H1 (cell line): ENCODE data around the gene AGAP1. TPM values are rescaled to one million over a fixed set of nuclear protein-coding genes. Genes with fewer than 3 reads are reported as not detected.

Experiments
- CBX8 ChIP-seq: fragments of 300-800, 300-1000 bp; sonication (generic); IDR thresholded peaks from 2 replicates; pipeline ENCODE4 v1.7.1; 2016; ENCODE audit warnings: low read depth, low read length, borderline replicate concordance
- CHD2 ChIP-seq: IDR thresholded peaks from 2 replicates; pipeline ENCODE4 v1.6.1; 2012; ENCODE audit warnings: low read length, improper control_type of control experiment
- EP300 ChIP-seq, 2 experiments: IDR thresholded peaks; 1 replicate in 1 of 2; 2 replicates in 1 of 2; pipeline ENCODE4 v1.6.1; 2011 to 2012; ENCODE audit warnings: low read depth in 2 of 2, low read length in 2 of 2, mild to moderate bottlenecking in 2 of 2, borderline replicate concordance in 1 of 2, inconsistent platforms in 1 of 2, moderate library complexity in 1 of 2
- EZH2 ChIP-seq: fragments of 200-600 bp; sonication (generic); IDR thresholded peaks from 2 replicates; pipeline ENCODE4 v1.7.1; 2012; ENCODE audit warnings: low read depth, mild to moderate bottlenecking, moderate library complexity, low read length, inconsistent platforms; ENCODE audit not compliant: severe bottlenecking
- HDAC6 ChIP-seq: IDR thresholded peaks from one replicate; pipeline ENCODE4 v1.7.1; 2012; ENCODE audit warnings: low read depth, mild to moderate bottlenecking, inconsistent platforms, low read length, moderate library complexity
- JUND ChIP-seq: IDR thresholded peaks from 2 replicates; pipeline ENCODE4 v1.6.1; 2011; ENCODE audit warnings: mild to moderate bottlenecking, improper control_type of control experiment, low read length
- KDM4A ChIP-seq: IDR thresholded peaks from one replicate; pipeline ENCODE4 v1.7.1; 2012; ENCODE audit warnings: low read depth, mild to moderate bottlenecking, moderate library complexity, low read length, inconsistent platforms; ENCODE audit not compliant: severe bottlenecking
- POU5F1 ChIP-seq: IDR thresholded peaks from 2 replicates; pipeline ENCODE4 v1.6.1; 2011; ENCODE audit warnings: low read depth, mild to moderate bottlenecking, low read length, moderate library complexity
- RNF2 ChIP-seq: fragments of 200-900, 300-1000 bp; sonication (generic); IDR thresholded peaks from 2 replicates; pipeline ENCODE4 v1.7.1; 2016; ENCODE audit warnings: borderline replicate concordance, low read depth, mild to moderate bottlenecking, antibody characterized with exemption, low read length; ENCODE audit not compliant: poor library complexity, severe bottlenecking; ENCODE audit errors: missing control alignments
- SUZ12 ChIP-seq: fragments of 200-600 bp; sonication (generic); IDR thresholded peaks from 2 replicates; pipeline ENCODE4 v1.6.1; 2012; ENCODE audit warnings: mild to moderate bottlenecking, inconsistent platforms, low read length, moderate library complexity, mixed read lengths
- YY1 ChIP-seq: IDR thresholded peaks from 2 replicates; pipeline ENCODE4 v1.6.1; 2011; ENCODE audit warnings: low read depth, mild to moderate bottlenecking, low read length
- polyA plus RNA-seq, 7 experiments: library from polyadenylated mRNA; depleted of rRNA in 3 of 7; stranded (reverse) in 5 of 7; unstranded in 2 of 7; fragments of >200 nt in 5 of 7; fragments of 200-250 nt in 2 of 7; gene quantifications; 1 replicate in 5 of 7; 2 replicates in 1 of 7; 4 replicates in 1 of 7; pipeline versions ENCODE4 v1.2.1 to v1.2.3, GENCODE V29; 2011 to 2013; ENCODE audit warnings: missing spikeins in 2 of 7, mixed read lengths in 2 of 7
- total RNA-seq: library from RNA; stranded (reverse); fragmentation: NEBNext Ultra II Directional; extraction: Animal tissue kit (Norgen Biotek cat#: 25700); gene quantifications from 2 replicates; pipeline ENCODE4 v1.2.1, GENCODE V29; 2021
- TF ChIP-seq, protein P1 (sequence below): fragments of 300-600 bp; sonication (generic); IDR thresholded peaks from 2 replicates; pipeline ENCODE4 v1.7.1; 2012; ENCODE audit warnings: low read length, moderate library complexity, mild to moderate bottlenecking, inconsistent platforms; ENCODE audit not compliant: insufficient replicate concordance

AGAP1 gene
- total and polyA plus RNA-seq, 2 of the 8 experiments (the other 6 are each of a cell fraction or from before 2014, with no cell fraction given): 18.1 to 39.4 TPM

DNA sequence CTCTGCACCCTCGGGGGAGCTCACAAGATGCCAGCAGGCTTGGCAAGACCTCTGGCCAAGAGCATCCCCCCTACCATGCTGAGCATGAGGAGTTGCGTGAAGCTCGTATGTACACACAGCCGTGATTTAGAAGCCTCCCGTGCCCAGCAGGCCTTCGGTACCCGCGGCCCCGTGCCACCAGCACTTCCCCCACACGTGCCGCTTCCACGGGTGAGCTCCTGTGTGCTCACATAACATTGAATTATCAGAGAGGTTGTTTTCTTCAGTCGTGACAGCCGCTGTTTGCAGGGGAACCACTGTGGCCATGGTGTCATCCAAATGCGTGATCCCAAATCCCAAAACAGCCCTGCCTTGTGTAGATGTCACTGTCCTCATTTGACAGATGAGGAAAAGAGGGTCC, 621.1 kb downstream of the AGAP1 start (continued):
- TF ChIP-seq, protein P1, sequence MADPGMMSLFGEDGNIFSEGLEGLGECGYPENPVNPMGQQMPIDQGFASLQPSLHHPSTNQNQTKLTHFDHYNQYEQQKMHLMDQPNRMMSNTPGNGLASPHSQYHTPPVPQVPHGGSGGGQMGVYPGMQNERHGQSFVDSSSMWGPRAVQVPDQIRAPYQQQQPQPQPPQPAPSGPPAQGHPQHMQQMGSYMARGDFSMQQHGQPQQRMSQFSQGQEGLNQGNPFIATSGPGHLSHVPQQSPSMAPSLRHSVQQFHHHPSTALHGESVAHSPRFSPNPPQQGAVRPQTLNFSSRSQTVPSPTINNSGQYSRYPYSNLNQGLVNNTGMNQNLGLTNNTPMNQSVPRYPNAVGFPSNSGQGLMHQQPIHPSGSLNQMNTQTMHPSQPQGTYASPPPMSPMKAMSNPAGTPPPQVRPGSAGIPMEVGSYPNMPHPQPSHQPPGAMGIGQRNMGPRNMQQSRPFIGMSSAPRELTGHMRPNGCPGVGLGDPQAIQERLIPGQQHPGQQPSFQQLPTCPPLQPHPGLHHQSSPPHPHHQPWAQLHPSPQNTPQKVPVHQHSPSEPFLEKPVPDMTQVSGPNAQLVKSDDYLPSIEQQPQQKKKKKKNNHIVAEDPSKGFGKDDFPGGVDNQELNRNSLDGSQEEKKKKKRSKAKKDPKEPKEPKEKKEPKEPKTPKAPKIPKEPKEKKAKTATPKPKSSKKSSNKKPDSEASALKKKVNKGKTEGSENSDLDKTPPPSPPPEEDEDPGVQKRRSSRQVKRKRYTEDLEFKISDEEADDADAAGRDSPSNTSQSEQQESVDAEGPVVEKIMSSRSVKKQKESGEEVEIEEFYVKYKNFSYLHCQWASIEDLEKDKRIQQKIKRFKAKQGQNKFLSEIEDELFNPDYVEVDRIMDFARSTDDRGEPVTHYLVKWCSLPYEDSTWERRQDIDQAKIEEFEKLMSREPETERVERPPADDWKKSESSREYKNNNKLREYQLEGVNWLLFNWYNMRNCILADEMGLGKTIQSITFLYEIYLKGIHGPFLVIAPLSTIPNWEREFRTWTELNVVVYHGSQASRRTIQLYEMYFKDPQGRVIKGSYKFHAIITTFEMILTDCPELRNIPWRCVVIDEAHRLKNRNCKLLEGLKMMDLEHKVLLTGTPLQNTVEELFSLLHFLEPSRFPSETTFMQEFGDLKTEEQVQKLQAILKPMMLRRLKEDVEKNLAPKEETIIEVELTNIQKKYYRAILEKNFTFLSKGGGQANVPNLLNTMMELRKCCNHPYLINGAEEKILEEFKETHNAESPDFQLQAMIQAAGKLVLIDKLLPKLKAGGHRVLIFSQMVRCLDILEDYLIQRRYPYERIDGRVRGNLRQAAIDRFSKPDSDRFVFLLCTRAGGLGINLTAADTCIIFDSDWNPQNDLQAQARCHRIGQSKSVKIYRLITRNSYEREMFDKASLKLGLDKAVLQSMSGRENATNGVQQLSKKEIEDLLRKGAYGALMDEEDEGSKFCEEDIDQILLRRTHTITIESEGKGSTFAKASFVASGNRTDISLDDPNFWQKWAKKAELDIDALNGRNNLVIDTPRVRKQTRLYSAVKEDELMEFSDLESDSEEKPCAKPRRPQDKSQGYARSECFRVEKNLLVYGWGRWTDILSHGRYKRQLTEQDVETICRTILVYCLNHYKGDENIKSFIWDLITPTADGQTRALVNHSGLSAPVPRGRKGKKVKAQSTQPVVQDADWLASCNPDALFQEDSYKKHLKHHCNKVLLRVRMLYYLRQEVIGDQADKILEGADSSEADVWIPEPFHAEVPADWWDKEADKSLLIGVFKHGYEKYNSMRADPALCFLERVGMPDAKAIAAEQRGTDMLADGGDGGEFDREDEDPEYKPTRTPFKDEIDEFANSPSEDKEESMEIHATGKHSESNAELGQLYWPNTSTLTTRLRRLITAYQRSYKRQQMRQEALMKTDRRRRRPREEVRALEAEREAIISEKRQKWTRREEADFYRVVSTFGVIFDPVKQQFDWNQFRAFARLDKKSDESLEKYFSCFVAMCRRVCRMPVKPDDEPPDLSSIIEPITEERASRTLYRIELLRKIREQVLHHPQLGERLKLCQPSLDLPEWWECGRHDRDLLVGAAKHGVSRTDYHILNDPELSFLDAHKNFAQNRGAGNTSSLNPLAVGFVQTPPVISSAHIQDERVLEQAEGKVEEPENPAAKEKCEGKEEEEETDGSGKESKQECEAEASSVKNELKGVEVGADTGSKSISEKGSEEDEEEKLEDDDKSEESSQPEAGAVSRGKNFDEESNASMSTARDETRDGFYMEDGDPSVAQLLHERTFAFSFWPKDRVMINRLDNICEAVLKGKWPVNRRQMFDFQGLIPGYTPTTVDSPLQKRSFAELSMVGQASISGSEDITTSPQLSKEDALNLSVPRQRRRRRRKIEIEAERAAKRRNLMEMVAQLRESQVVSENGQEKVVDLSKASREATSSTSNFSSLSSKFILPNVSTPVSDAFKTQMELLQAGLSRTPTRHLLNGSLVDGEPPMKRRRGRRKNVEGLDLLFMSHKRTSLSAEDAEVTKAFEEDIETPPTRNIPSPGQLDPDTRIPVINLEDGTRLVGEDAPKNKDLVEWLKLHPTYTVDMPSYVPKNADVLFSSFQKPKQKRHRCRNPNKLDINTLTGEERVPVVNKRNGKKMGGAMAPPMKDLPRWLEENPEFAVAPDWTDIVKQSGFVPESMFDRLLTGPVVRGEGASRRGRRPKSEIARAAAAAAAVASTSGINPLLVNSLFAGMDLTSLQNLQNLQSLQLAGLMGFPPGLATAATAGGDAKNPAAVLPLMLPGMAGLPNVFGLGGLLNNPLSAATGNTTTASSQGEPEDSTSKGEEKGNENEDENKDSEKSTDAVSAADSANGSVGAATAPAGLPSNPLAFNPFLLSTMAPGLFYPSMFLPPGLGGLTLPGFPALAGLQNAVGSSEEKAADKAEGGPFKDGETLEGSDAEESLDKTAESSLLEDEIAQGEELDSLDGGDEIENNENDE: no peak
- TF ChIP-seq CBX8 (no peak), HDAC6 (no peak), JUND (no peak), POU5F1 (no peak), RNF2 (no peak), EP300 (IDR thresholded peaks at IDR 0.05; ENCODE audit: borderline replicate concordance in 1 of 2, low read depth in 2 of 2, low read length in 2 of 2) (no peak), EZH2 (no peak), SUZ12 (no peak), YY1 (no peak), CHD2 (no peak), KDM4A (no peak)
